Stimulated activated CD8-positive, alpha-beta memory T cell treated with anti-CD3 and anti-CD28 coated beads, Interleukin-4, amount 100 ng/mL, for 4 hours (primary cell): Measurements from ENCODE around the gene PTRHD1.
"Not testable (repeated sequence)": the region's sequence is repeated elsewhere in the genome, so short reads cannot be mapped to it uniquely, and the experiment has no call there.

Source experiments
- DNase-seq, 2 donors: peaks; one replicate each; pipeline ENCODE4 v3.0.0-alpha.2; 2020; ENCODE audit warnings: low read depth in 2 of 2, low spot score in 1 of 2

Gene PTRHD1

GRCh38 chr2:24792874-24793760 lies at the start of gene PTRHD1, which contains the start of gene CENPO:
Gene PTRHD1, minus strand, starts transcription at chr2:24793391. Its CDS starts 14 bp downstream, at chr2:24793377.
Gene CENPO, plus strand, starts transcription at chr2:24793425. Its CDS starts 495 bp downstream, at chr2:24793920.
- DNase-seq, result peak; percentile 88 to 89

- DNase-seq, result no peak
These were observed 49.2 kb upstream of the PTRHD1 start for GRCh38 chr2:24842081-24843050.

- no peak for DNase-seq
These were observed 48.1 kb upstream of the PTRHD1 start for GRCh38 chr2:24840962-24841945.

- DNase-seq, result no peak
These were observed 47.1 kb upstream of the PTRHD1 start for GRCh38 chr2:24840164-24840869.

GRCh38 chr2:24839729-24840128 lies 46.5 kb upstream of the PTRHD1 start:
- no peak for DNase-seq

- DNase-seq, result no peak
These were observed 45.4 kb upstream of the PTRHD1 start for GRCh38 chr2:24838541-24838940.

GRCh38 chr2:24837996-24838513 lies 44.9 kb upstream of the PTRHD1 start:
- no peak for DNase-seq

GRCh38 chr2:24836706-24837105 lies 43.5 kb upstream of the PTRHD1 start:
- DNase-seq, result no peak

GRCh38 chr2:24836206-24836605 lies 43.0 kb upstream of the PTRHD1 start:
- no peak for DNase-seq

GRCh38 chr2:24835411-24835810 lies 42.2 kb upstream of the PTRHD1 start:
- not testable (repeated sequence) for DNase-seq

GRCh38 chr2:24834733-24835395 lies 41.7 kb upstream of the PTRHD1 start:
- no peak for DNase-seq

- no peak for DNase-seq
These were observed 40.9 kb upstream of the PTRHD1 start for GRCh38 chr2:24833821-24834732.

GRCh38 chr2:24832931-24833701 lies 39.9 kb upstream of the PTRHD1 start:
- DNase-seq, result no peak

- DNase-seq, result no peak
These were observed 39.3 kb upstream of the PTRHD1 start for GRCh38 chr2:24832521-24832920.

- DNase-seq, result no peak
These were observed 38.9 kb upstream of the PTRHD1 start for GRCh38 chr2:24832073-24832461.

GRCh38 chr2:24831221-24832072 lies 38.3 kb upstream of the PTRHD1 start:
- no peak for DNase-seq
